Measurements from ENCODE around the gene PNPLA2.

Gene PNPLA2

DNA sequence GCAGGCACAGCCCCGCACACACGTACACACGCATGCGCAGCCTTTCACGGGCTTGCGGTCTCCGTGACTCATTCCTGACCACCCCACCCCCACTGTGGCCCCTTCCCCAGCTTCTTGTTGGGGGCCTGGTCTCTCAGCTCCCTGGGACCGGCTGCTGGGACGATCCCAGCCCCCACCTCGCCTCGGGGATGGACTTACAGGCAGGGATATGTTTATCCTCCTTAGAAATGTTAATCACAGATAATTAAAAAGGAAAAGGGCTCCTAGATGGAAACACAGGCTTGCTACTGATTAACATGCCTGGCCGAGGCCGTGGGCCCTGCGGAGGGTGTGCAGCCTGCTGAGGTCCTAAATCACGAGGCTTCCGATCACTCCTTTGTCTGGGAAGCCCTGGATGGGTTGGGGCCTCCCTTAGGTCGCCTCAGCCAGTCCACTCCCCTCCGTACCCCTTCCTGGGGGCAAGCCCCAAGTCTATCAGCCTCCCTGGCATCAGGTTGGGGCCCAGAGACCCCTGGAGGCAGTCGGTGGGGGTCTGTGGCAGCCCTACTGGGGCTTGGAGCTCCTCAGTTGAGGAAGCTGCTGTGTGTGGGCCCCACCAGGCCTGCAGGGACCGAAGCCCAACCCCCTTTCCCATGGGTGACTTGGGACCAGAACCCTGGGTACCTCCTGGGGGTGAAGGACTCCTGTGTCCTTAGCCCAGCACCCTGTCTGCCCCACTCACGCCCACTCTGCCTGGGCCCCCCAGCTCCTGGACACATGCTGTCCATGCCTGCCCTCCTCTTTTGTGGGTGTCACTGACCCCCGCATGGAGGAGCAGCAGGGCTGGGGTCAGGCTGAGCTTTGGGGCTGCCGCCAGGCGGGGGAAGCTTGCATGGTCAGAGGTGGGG lies 44.6 kb downstream of the PNPLA2 start:
- no peak overlapping the region for H3K4me3 ChIP-seq (replicated peaks in 1 of 2; ENCODE audit: low read depth in 2 of 2, low read length in 2 of 2)
- DNase-seq (ENCODE audit: low read depth in 2 of 2), result no peak
- TF ChIP-seq CTCF (IDR thresholded peaks at IDR 0.05; ENCODE audit: low read depth, low read length), result no peak

DNA sequence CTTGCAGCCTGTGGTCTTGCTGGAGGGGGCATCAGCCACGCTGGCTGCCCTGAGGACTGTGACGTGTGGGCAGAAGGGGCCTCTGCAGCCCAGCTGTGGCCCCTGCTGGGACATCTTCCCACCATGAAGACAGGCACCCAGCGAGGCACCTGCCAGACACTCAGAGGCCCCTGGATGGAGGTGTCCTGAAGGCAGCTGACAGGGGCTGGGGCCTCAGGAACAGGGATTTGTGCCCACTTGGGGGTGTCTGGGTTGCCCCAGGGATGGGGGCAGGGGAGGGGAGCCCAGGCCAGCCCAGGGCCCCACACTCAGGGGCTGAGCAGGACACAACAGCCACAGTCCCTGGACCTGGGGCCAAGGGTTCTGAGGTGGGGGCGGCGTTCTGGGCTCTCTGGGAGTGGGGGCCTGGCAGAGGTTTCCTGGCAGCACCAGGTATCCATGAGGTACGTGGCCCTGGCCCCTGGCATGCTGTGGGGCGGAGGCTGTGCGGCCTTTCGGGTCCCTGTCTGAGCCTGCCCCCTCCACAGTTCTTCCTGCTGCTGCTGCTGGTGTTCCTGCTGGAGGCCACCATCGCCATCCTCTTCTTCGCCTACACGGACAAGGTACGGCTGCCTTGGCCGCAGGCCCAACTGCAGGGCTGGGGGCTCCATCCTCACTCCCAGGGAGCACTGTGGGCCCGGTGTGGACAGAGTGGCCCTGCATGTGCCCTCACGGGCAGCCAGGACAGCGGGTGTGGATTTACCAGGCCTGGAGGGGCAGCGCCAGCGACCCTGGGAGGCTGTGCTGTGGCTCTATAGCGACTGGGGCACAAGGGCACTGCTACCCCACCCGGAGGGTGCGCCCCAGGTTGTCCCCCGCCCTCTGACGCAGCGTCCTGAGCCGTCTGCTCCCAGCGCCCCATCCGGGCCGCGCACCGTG lies 45.5 kb downstream of the PNPLA2 start:
- TF ChIP-seq CTCF (IDR thresholded peaks at IDR 0.05; ENCODE audit: low read depth, low read length), result no peak
- DNase-seq (ENCODE audit: low read depth in 2 of 2), result no peak
- H3K4me3 ChIP-seq (replicated peaks in 1 of 2; ENCODE audit: low read depth in 2 of 2, low read length in 2 of 2), result no peak overlapping the region

DNA sequence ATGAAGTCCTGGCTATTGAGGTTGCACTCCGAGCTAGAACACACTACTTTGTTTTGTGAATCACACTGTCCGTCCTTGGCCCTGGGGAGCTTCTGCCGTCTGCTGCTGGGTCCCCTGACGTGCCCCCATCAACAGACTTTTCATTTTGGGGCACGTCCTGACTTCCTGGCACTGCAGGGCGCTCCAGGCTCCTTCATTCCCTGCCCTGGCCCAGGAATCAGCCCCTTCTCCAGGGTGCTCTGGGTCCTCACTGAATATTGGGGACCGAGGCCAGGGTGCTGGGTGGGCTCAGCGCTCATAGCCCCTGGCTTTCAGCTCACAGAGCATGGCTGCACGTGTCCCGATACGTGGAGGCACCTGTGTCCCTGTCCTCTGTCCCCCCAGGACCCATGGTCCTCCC lies 46.2 kb downstream of the PNPLA2 start:
- no peak overlapping the region for H3K4me3 ChIP-seq (replicated peaks in 1 of 2; ENCODE audit: low read depth in 2 of 2, low read length in 2 of 2)
- no peak for DNase-seq (ENCODE audit: low read depth in 2 of 2)
- TF ChIP-seq CTCF (IDR thresholded peaks at IDR 0.05; ENCODE audit: low read depth, low read length), result no peak

- TF ChIP-seq CTCF (IDR thresholded peaks at IDR 0.05; ENCODE audit: low read depth, low read length), result no peak
- DNase-seq (ENCODE audit: low read depth in 2 of 2), result no peak
- no peak overlapping the region for H3K4me3 ChIP-seq (replicated peaks in 1 of 2; ENCODE audit: low read depth in 2 of 2, low read length in 2 of 2)
These were observed 47.0 kb downstream of the PNPLA2 start for GRCh38 chr11:865462-866430.

DNA sequence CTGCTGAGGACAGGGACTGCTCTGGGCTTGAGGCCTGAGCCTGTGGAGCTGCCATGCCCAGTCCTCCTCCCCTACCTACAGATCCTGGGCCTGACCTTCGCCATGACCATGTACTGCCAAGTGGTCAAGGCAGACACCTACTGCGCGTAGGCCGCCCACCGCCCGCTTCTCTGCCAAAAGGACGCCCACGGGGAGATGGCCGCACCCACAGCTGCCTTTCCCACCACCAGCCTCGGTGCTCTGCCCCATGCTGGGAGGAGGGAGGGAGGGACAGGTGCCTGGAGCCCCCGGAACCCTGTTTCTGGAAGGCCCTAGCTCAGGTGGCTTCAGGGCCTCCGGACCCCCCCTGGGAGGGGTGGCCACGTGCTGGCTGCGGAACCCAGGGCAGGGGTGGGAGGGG lies 47.8 kb downstream of the PNPLA2 start:
- H3K4me3 ChIP-seq (replicated peaks in 1 of 2; ENCODE audit: low read depth in 2 of 2, low read length in 2 of 2), result no peak overlapping the region
- DNase-seq (ENCODE audit: low read depth in 2 of 2), result no peak
- TF ChIP-seq CTCF (IDR thresholded peaks at IDR 0.05; ENCODE audit: low read depth, low read length), result no peak

DNA sequence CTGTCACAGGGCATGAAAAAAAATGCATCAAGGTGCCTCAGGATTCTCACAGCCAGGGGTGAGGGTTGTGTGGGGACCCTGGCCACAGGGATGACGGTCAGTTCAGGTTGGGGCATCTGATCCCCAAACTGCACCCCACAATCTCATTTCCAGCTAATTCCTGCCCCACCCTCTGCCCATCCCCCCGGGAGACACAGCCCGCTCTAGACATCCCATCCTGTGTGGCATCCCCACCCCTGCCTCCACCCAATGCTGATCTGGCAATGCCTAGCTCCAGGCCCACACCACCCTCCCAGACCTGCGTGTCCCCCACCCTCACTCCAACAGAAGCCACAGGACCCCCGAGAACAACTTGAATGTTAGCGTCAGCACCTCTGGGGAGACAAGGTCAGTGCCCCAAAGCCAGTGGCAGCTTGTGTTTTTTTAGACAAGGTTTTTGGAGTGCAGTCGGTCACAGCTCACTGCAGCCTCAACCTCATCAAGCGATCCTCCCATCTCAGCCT lies 49.2 kb downstream of the PNPLA2 start:
- no peak for TF ChIP-seq CTCF (IDR thresholded peaks at IDR 0.05; ENCODE audit: low read depth, low read length)
- no peak for DNase-seq (ENCODE audit: low read depth in 2 of 2)
- no peak overlapping the region for H3K4me3 ChIP-seq (replicated peaks in 1 of 2; ENCODE audit: low read depth in 2 of 2, low read length in 2 of 2)

Measured in cardiac fibroblast (primary cell).